Upper lobe of left lung (tissue), 4 donors: ENCODE data around the gene OXA1L.

Experiments used
- CTCF ChIP-seq, 6 experiments: fragments of 450-650 bp in 4 of 6; fragments of 200-600 bp in 2 of 6; sonication (generic) in 2 of 6; IDR thresholded peaks; one replicate each; pipeline ENCODE4 v1.5.1; 2016 to 2019; ENCODE audit warnings: antibody characterized with exemption in 6 of 6
- EP300 ChIP-seq, 4 donors: sonication (generic); formaldehyde crosslinking; IDR thresholded peaks; one replicate each; pipeline ENCODE4 v1.5.1; 2017; ENCODE audit warnings: antibody characterized with exemption in 4 of 4, control low read depth in 2 of 4

DNA sequence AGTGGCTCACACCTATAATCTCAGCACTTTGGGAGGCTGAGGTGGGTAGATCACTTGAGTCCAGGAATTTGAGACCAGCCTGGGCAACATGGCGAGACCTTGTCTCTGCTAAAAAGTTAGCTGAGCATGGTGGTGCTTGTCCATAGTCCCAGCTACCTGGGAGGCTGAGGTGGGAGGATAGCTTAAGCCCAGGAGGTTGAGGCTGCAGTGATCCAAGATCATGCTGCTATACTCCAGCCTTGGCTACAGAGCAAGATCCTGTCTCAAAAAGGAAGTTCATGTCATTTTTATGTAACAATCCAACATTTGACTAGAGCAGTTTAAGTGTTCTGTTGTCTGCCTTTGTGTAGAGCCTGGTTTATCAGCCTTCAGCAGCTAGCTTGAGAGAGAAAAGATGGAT lies 6.2 kb downstream of the OXA1L start:
- no peak for TF ChIP-seq CTCF (IDR thresholded peaks at IDR 0.05)
- TF ChIP-seq EP300 (IDR thresholded peaks at IDR 0.05) = no peak
